Fibroblast of the aortic adventitia (primary cell): ENCODE measurements around the gene CDC14B. TPM values are rescaled to one million over a fixed set of nuclear protein-coding genes. Genes with fewer than 3 reads are reported as not detected.

Source experiments
- DNase-seq: peaks from one replicate; pipeline ENCODE4 v3.0.0-alpha.2; 2010; ENCODE audit warnings: low read depth
- H3K4me3 ChIP-seq: 2 replicates; pipeline ENCODE4 v1.5.1; 2011; ENCODE audit warnings: low read depth, mild to moderate bottlenecking, control low read depth, low read length, moderate library complexity
- CTCF ChIP-seq: IDR thresholded peaks from 2 replicates; pipeline ENCODE4 v1.5.1; 2011; ENCODE audit warnings: mild to moderate bottlenecking, low read length, control low read depth, inconsistent platforms; ENCODE audit not compliant: insufficient read depth
- total RNA-seq: library from RNA; depleted of rRNA; stranded (reverse); fragments of >200 nt; gene quantifications from 2 replicates; pipeline ENCODE4 v1.2.3, GENCODE V29; 2012; ENCODE audit warnings: low replicate concordance

CDC14B gene
- total RNA-seq, 1 donor, result 31.5 TPM

- no peak for DNase-seq
- H3K4me3 ChIP-seq, result no peak overlapping the region
- no peak for TF ChIP-seq CTCF
Measured at GRCh38 chr9:96464426-96464825, 155.2 kb downstream of the CDC14B start.

- no peak for DNase-seq
- no peak overlapping the region for H3K4me3 ChIP-seq
- no peak for TF ChIP-seq CTCF
Measured at GRCh38 chr9:96462541-96462940, 157.1 kb downstream of the CDC14B start.

- no peak for TF ChIP-seq CTCF
- H3K4me3 ChIP-seq, result no peak overlapping the region
- no peak for DNase-seq
Measured at GRCh38 chr9:96461336-96461735, 158.3 kb downstream of the CDC14B start.

- TF ChIP-seq CTCF, result no peak
- no peak overlapping the region for H3K4me3 ChIP-seq
- peak; percentile 61 for DNase-seq
Measured at GRCh38 chr9:96460882-96461281, 158.8 kb downstream of the CDC14B start.

- no peak overlapping the region for H3K4me3 ChIP-seq
- peak; percentile 67 for DNase-seq
- no peak for TF ChIP-seq CTCF
Measured at GRCh38 chr9:96460470-96460869, 159.2 kb downstream of the CDC14B start.

- no peak for DNase-seq
- H3K4me3 ChIP-seq, result no peak overlapping the region
- TF ChIP-seq CTCF, result no peak
Measured at GRCh38 chr9:96459268-96460007, 160.2 kb downstream of the CDC14B start.

GRCh38 chr9:96458226-96458625 is 161.4 kb downstream of the CDC14B start:
- no peak for DNase-seq
- H3K4me3 ChIP-seq, result no peak overlapping the region
- TF ChIP-seq CTCF, result no peak
